HEK293 (cell line): ENCODE measurements around the gene CPT1C.

Experiments
- CTCF ChIA-PET: fragments of 350-600 bp; formaldehyde crosslinking; extraction: SDS; loops from one replicate; lab custom pipeline; 2021; ENCODE audit warnings: antibody characterized with exemption; lab: Yijun Ruan, JAX
- POLR2A ChIA-PET: fragments of 300-600 bp; formaldehyde crosslinking; extraction: SDS; loops from one replicate; lab custom pipeline; 2020; ENCODE audit warnings: antibody characterized with exemption, inconsistent platforms; lab: Yijun Ruan, JAX
- H3K27ac ChIP-seq: fragments of 200-500 bp; sonication (Bioruptor generic); 2 replicates; pipeline ENCODE4 v1.5.1; 2014; ENCODE audit warnings: low read depth, low read length, control low read depth, inconsistent platforms; ENCODE audit errors: extremely low read depth
- H3K36me3 ChIP-seq, 2 experiments: fragments of 200-500 bp in 1 of 2; sonication (Bioruptor generic) in 1 of 2; 1 replicate in 1 of 2; 2 replicates in 1 of 2; pipeline ENCODE4 v1.5.1; 2014 to 2017; ENCODE audit warnings: inconsistent platforms in 2 of 2, low read length in 2 of 2; ENCODE audit not compliant: control insufficient read depth in 2 of 2, insufficient read depth in 1 of 2
- H3K4me1 ChIP-seq: fragments of 200-500 bp; sonication (Bioruptor generic); 2 replicates; pipeline ENCODE4 v1.5.1; 2014; ENCODE audit warnings: mild to moderate bottlenecking, low read length, inconsistent platforms; ENCODE audit not compliant: control insufficient read depth, insufficient read depth
- H3K4me3 ChIP-seq: 2 replicates; pipeline ENCODE4 v1.5.1; 2011; ENCODE audit warnings: low read depth, mild to moderate bottlenecking, control low read depth, low read length, moderate library complexity
- H3K9me3 ChIP-seq: fragments of 200-500 bp; sonication (Bioruptor generic); 2 replicates; pipeline ENCODE4 v1.5.1; 2014; ENCODE audit warnings: low read depth, low read length, inconsistent platforms; ENCODE audit not compliant: control insufficient read depth, insufficient read depth
- AEBP2 ChIP-seq: fragments of 450-650 bp; formaldehyde crosslinking; IDR thresholded peaks from 2 replicates; pipeline ENCODE4 v1.5.1; 2016; ENCODE audit warnings: missing biosample characterization, missing genetic modification characterization, borderline replicate concordance
- ATF2 ChIP-seq: fragments of 450-650 bp; formaldehyde crosslinking; IDR thresholded peaks from 2 replicates; pipeline ENCODE4 v1.5.1; 2016; ENCODE audit warnings: missing biosample characterization, missing genetic modification characterization, low read depth
- BCL6B ChIP-seq: fragments of 450-650 bp; formaldehyde crosslinking; IDR thresholded peaks from 2 replicates; pipeline ENCODE4 v1.5.1; 2017; ENCODE audit warnings: missing biosample characterization, missing genetic modification characterization
- KLF16 ChIP-seq: fragments of 450-650 bp; formaldehyde crosslinking; IDR thresholded peaks from 2 replicates; pipeline ENCODE4 v1.5.1; 2017; ENCODE audit warnings: missing biosample characterization, missing genetic modification characterization
- PATZ1 ChIP-seq: fragments of 450-650 bp; formaldehyde crosslinking; IDR thresholded peaks from 2 replicates; pipeline ENCODE4 v1.5.1; 2016; ENCODE audit warnings: missing biosample characterization, missing genetic modification characterization
- REPIN1 ChIP-seq: fragments of 450-650 bp; formaldehyde crosslinking; IDR thresholded peaks from 2 replicates; pipeline ENCODE4 v1.5.1; 2017; ENCODE audit warnings: missing biosample characterization, missing genetic modification characterization, low read depth
- SP2 ChIP-seq: fragments of 450-650 bp; formaldehyde crosslinking; IDR thresholded peaks from 2 replicates; pipeline ENCODE4 v1.5.1; 2016; ENCODE audit warnings: missing biosample characterization, missing genetic modification characterization
- WT1 ChIP-seq: fragments of 450-650 bp; formaldehyde crosslinking; IDR thresholded peaks from 2 replicates; pipeline ENCODE4 v1.5.1; 2016; ENCODE audit warnings: missing biosample characterization, missing genetic modification characterization
- ZBTB1 ChIP-seq: fragments of 450-650 bp; formaldehyde crosslinking; IDR thresholded peaks from 2 replicates; pipeline ENCODE4 v1.5.1; 2016; ENCODE audit warnings: missing biosample characterization, missing genetic modification characterization
- ZBTB20 ChIP-seq: fragments of 450-650 bp; formaldehyde crosslinking; IDR thresholded peaks from 2 replicates; pipeline ENCODE4 v1.5.1; 2016; ENCODE audit warnings: missing biosample characterization, missing genetic modification characterization
- ZBTB8A ChIP-seq: fragments of 450-650 bp; formaldehyde crosslinking; IDR thresholded peaks from 2 replicates; pipeline ENCODE4 v1.5.1; 2016; ENCODE audit warnings: missing biosample characterization, missing genetic modification characterization
- ZEB2 ChIP-seq: fragments of 450-650 bp; formaldehyde crosslinking; IDR thresholded peaks from 2 replicates; pipeline ENCODE4 v1.5.1; 2016; ENCODE audit warnings: missing biosample characterization, missing genetic modification characterization
- ZFHX2 ChIP-seq: fragments of 450-650 bp; formaldehyde crosslinking; conservative IDR thresholded peaks from 2 replicates; pipeline ENCODE4 v1.5.1; 2016; ENCODE audit warnings: missing biosample characterization, missing genetic modification characterization
- ZNF114 ChIP-seq: fragments of 450-650 bp; formaldehyde crosslinking; IDR thresholded peaks from 2 replicates; pipeline ENCODE4 v1.5.0; 2017; ENCODE audit warnings: missing biosample characterization, missing genetic modification characterization
- ZNF155 ChIP-seq: fragments of 450-650 bp; formaldehyde crosslinking; IDR thresholded peaks from 2 replicates; pipeline ENCODE4 v1.5.1; 2016; ENCODE audit warnings: missing biosample characterization, missing genetic modification characterization
- ZNF202 ChIP-seq: fragments of 450-650 bp; formaldehyde crosslinking; IDR thresholded peaks from 2 replicates; pipeline ENCODE4 v1.5.1; 2016; ENCODE audit warnings: missing biosample characterization, missing genetic modification characterization, borderline replicate concordance
- ZNF24 ChIP-seq: fragments of 450-650 bp; formaldehyde crosslinking; IDR thresholded peaks from 2 replicates; pipeline ENCODE4 v1.5.1; 2016; ENCODE audit warnings: missing biosample characterization, missing genetic modification characterization
- ZNF248 ChIP-seq: fragments of 450-650 bp; formaldehyde crosslinking; IDR thresholded peaks from 2 replicates; pipeline ENCODE4 v1.5.1; 2017; ENCODE audit warnings: missing biosample characterization, missing genetic modification characterization
- ZNF266 ChIP-seq: fragments of 450-650 bp; formaldehyde crosslinking; IDR thresholded peaks from 2 replicates; pipeline ENCODE4 v1.5.1; 2016; ENCODE audit warnings: missing biosample characterization, missing genetic modification characterization, low read depth
- ZNF426 ChIP-seq: fragments of 450-650 bp; formaldehyde crosslinking; IDR thresholded peaks from 2 replicates; pipeline ENCODE4 v1.5.1; 2017; ENCODE audit warnings: missing biosample characterization, missing genetic modification characterization, mild to moderate bottlenecking, inconsistent platforms, moderate library complexity
- ZNF510 ChIP-seq: fragments of 450-650 bp; formaldehyde crosslinking; IDR thresholded peaks from 2 replicates; pipeline ENCODE4 v1.5.1; 2018; ENCODE audit warnings: mild to moderate bottlenecking, missing genetic modification characterization, missing biosample characterization; ENCODE audit not compliant: insufficient replicate concordance
- ZNF621 ChIP-seq: fragments of 450-650 bp; formaldehyde crosslinking; IDR thresholded peaks from 2 replicates; pipeline ENCODE4 v1.5.1; 2017; ENCODE audit warnings: missing biosample characterization, missing genetic modification characterization
- ZNF639 ChIP-seq: fragments of 450-650 bp; formaldehyde crosslinking; IDR thresholded peaks from 2 replicates; pipeline ENCODE4 v1.5.1; 2016; ENCODE audit warnings: missing biosample characterization, missing genetic modification characterization
- ZNF654 ChIP-seq: fragments of 450-650 bp; formaldehyde crosslinking; IDR thresholded peaks from 2 replicates; pipeline ENCODE4 v1.5.1; 2016; ENCODE audit warnings: low read depth, missing biosample characterization, missing genetic modification characterization
- ZNF670 ChIP-seq: fragments of 450-650 bp; formaldehyde crosslinking; IDR thresholded peaks from 2 replicates; pipeline ENCODE4 v1.5.1; 2016; ENCODE audit warnings: missing biosample characterization, missing genetic modification characterization, low read depth
- ZNF692 ChIP-seq: fragments of 450-650 bp; formaldehyde crosslinking; IDR thresholded peaks from 2 replicates; pipeline ENCODE4 v1.5.1; 2016; ENCODE audit warnings: missing biosample characterization, missing genetic modification characterization
- ZNF76 ChIP-seq: fragments of 450-650 bp; formaldehyde crosslinking; IDR thresholded peaks from 2 replicates; pipeline ENCODE4; 2016; ENCODE audit warnings: low read depth, missing biosample characterization, missing genetic modification characterization, borderline replicate concordance
- ZSCAN5A ChIP-seq: fragments of 450-650 bp; formaldehyde crosslinking; IDR thresholded peaks from 2 replicates; pipeline ENCODE4 v1.5.1; 2016; ENCODE audit warnings: missing biosample characterization, missing genetic modification characterization

The CPT1C gene

GRCh38 chr19:49690656-49691242, at the start of gene CPT1C:
Gene CPT1C (plus strand): TSS chr19:49691116. CDS start chr19:49692253, 1,137 bp downstream.
- Histone ChIP-seq H3K27ac (no peak within 1 kb of the TSS; the same call in 1 of the 2 replicates), H3K4me1 (peaks cover 8% of the 10 kb centered on the region), H3K4me3 (no peak within 1 kb of the TSS), H3K9me3 (no peaks in the 10 kb centered on the region), H3K36me3 (peaks cover 0 to 30% of the 10 kb centered on the region in 2 experiments; a peak in 2 of 3 replicates)
- ChIA-PET POLR2A (no interaction called here), CTCF (interaction anchor here (0.6 to 1.1 kb wide), 3 partner anchors 10 to 27 kb away, joined by 3 to 6 read pairs (median 3); no protein-coding TSS in a partner anchor)
- 0 out of 2 replicates have a peak, but pooled peaks have one; percentile 26 for TF ChIP-seq SP2 (tag by site-specific recombination)
- no peak for TF ChIP-seq ZNF510
- TF ChIP-seq ZNF692 (tag by site-specific recombination) = no peak
- TF ChIP-seq BCL6B = no peak
- TF ChIP-seq ZNF621 (tag by site-specific recombination) = no peak
- TF ChIP-seq ZNF639 = no peak
- TF ChIP-seq ZNF24 (tag by site-specific recombination) = no peak
- TF ChIP-seq PATZ1 (tag by site-specific recombination) = peak; percentile 18; the same call in 1 of the 2 replicates
- TF ChIP-seq ZNF248 (tag by site-specific recombination) = no peak
- no peak for TF ChIP-seq ZNF155 (tag by site-specific recombination)
- peak; percentile 96 for TF ChIP-seq ZBTB20
- TF ChIP-seq AEBP2 (tag by site-specific recombination) = no peak
- TF ChIP-seq ZSCAN5A (tag by site-specific recombination) = no peak
- no peak for TF ChIP-seq WT1
- no peak for TF ChIP-seq ZBTB8A (tag by site-specific recombination)
- TF ChIP-seq ZBTB1 (tag by site-specific recombination) = no peak
- no peak for TF ChIP-seq ZNF76 (tag by site-specific recombination)
- TF ChIP-seq ZNF670 = no peak
- TF ChIP-seq ATF2 = no peak
- no peak for TF ChIP-seq REPIN1 (tag by site-specific recombination)
- no peak for TF ChIP-seq ZNF266 (tag by site-specific recombination)
- no peak for TF ChIP-seq ZNF426 (tag by site-specific recombination)
- no peak for TF ChIP-seq KLF16 (tag by site-specific recombination)
- peak; percentile 45 for TF ChIP-seq ZFHX2 (tag by site-specific recombination)
- no peak for TF ChIP-seq ZEB2 (tag by site-specific recombination)
- TF ChIP-seq ZNF202 (tag by site-specific recombination) = no peak
- no peak for TF ChIP-seq ZNF654
- no peak for TF ChIP-seq ZNF114 (tag by site-specific recombination)
